Brain pericyte (primary cell): ENCODE data around the gene ZFYVE16.
A peak's percentile ranks its signal among the peaks of the same experiment; 100 is the strongest.
"Not testable (repeated sequence)": the region's sequence is repeated elsewhere in the genome, so short reads cannot be mapped to it uniquely, and the experiment has no call there.

Experiments
- DNase-seq: peaks from one replicate; pipeline ENCODE4 v3.0.0-alpha.2; 2012; ENCODE audit warnings: low read depth, low spot score

The ZFYVE16 gene

GRCh38 chr5:80487444-80487828 is 79.6 kb downstream of the ZFYVE16 start:
- no peak for DNase-seq

- DNase-seq: peak; percentile 66
These were observed 80.2 kb downstream of the ZFYVE16 start, which contains the start of gene FAM151B for GRCh38 chr5:80487829-80488721. FAM151B (plus strand) TSS chr5:80488100; CDS start chr5:80488124, 24 bp downstream.

GRCh38 chr5:80491296-80491695 is 83.4 kb downstream of the ZFYVE16 start:
- no peak for DNase-seq

- DNase-seq: no peak
These were observed 84.9 kb downstream of the ZFYVE16 start for GRCh38 chr5:80492741-80493140.

- DNase-seq: not testable (repeated sequence)
These were observed 85.6 kb downstream of the ZFYVE16 start for GRCh38 chr5:80493443-80493842.

- no peak for DNase-seq
These were observed 88.0 kb downstream of the ZFYVE16 start for GRCh38 chr5:80495891-80496290.

- DNase-seq: no peak
These were observed 94.9 kb downstream of the ZFYVE16 start for GRCh38 chr5:80502800-80503199.

- no peak for DNase-seq
These were observed 95.8 kb downstream of the ZFYVE16 start for GRCh38 chr5:80503641-80504040.

- no peak for DNase-seq
These were observed 97.0 kb downstream of the ZFYVE16 start for GRCh38 chr5:80504833-80505232.

GRCh38 chr5:80507663-80508062 is 99.8 kb downstream of the ZFYVE16 start:
- DNase-seq: no peak

GRCh38 chr5:80508844-80509243 is 101.0 kb downstream of the ZFYVE16 start:
- no peak for DNase-seq

GRCh38 chr5:80509362-80509761 is 101.5 kb downstream of the ZFYVE16 start:
- DNase-seq: no peak

GRCh38 chr5:80516826-80517225 is 109.0 kb downstream of the ZFYVE16 start:
- DNase-seq: no peak
